Esophagus squamous epithelium (tissue), 5 donors: ENCODE measurements around the gene CAPS2. TPM values are rescaled to one million over a fixed set of nuclear protein-coding genes. Genes with fewer than 3 reads are reported as not detected.
A peak's percentile ranks its signal among the peaks of the same experiment; 100 is the strongest.

Source experiments
- DNase-seq: peaks from one replicate; lab custom pipeline; 2025; lab: John Stamatoyannopoulos, UW
- H3K27ac ChIP-seq, 4 donors: fragments of 200-600 bp; sonication (generic); one replicate each; pipeline ENCODE4 v1.5.1; 2016 to 2019; ENCODE audit warnings: mild to moderate bottlenecking in 1 of 4
- H3K27me3 ChIP-seq, 4 donors: fragments of 200-600 bp; sonication (generic); 1 replicate in 3 of 4; 2 replicates in 1 of 4; pipeline versions ENCODE4 v1.5.1 to v1.6.0; 2017 to 2021; ENCODE audit warnings: antibody characterized with exemption in 1 of 4
- H3K36me3 ChIP-seq, 3 donors: fragments of 200-600 bp; sonication (generic); one replicate each; pipeline ENCODE4 v1.5.1; 2016 to 2019
- H3K4me1 ChIP-seq, 3 donors: fragments of 200-600 bp; sonication (generic); one replicate each; pipeline ENCODE4 v1.5.1; 2017 to 2019
- H3K4me3 ChIP-seq, 4 donors: fragments of 200-600 bp; sonication (generic); 1 replicate in 3 of 4; 2 replicates in 1 of 4; pipeline ENCODE4 v1.5.1; 2016 to 2019; ENCODE audit warnings: mild to moderate bottlenecking in 2 of 4, moderate library complexity in 1 of 4
- H3K9me3 ChIP-seq, 3 donors: fragments of 200-600 bp; sonication (generic); one replicate each; pipeline ENCODE4 v1.5.1; 2016 to 2019
- CTCF ChIP-seq, 6 experiments: fragments of 450-650 bp in 4 of 6; fragments of 200-600 bp in 2 of 6; sonication (generic) in 2 of 6; IDR thresholded peaks; one replicate each; pipeline ENCODE4 v1.5.1; 2016 to 2019; ENCODE audit warnings: antibody characterized with exemption in 6 of 6, mild to moderate bottlenecking in 4 of 6, moderate library complexity in 4 of 6
- POLR2A ChIP-seq, 4 donors: fragments of 450-650 bp; IDR thresholded peaks; one replicate each; pipeline ENCODE4 v1.6.1; 2017; ENCODE audit warnings: antibody characterized with exemption in 4 of 4, mild to moderate bottlenecking in 4 of 4, moderate library complexity in 3 of 4
- WGBS, 2 donors: methylation state at CpG; one replicate each; pipeline ENCODE4 v1.1.5; 2018; 5-methylcytosine and 5-hydroxymethylcytosine counted together
- intact Hi-C: fragments of 100-400 bp; cut with DNase I; formaldehyde crosslinking; loops from one replicate; pipeline ENCODE4 v1.15.0; 2022
- total RNA-seq, 4 donors: library from RNA; depleted of rRNA; stranded (reverse); fragments of >200 nt; gene quantifications; one replicate each; pipeline ENCODE4 v1.1.0, GENCODE V29; 2016
- donor health status: DM: yes; HTN: yes; CAD: no.

CAPS2 gene
- total RNA-seq, 4 donors from 2014 or later, result 2.9 to 9.2 (median 5.8) TPM

DNA sequence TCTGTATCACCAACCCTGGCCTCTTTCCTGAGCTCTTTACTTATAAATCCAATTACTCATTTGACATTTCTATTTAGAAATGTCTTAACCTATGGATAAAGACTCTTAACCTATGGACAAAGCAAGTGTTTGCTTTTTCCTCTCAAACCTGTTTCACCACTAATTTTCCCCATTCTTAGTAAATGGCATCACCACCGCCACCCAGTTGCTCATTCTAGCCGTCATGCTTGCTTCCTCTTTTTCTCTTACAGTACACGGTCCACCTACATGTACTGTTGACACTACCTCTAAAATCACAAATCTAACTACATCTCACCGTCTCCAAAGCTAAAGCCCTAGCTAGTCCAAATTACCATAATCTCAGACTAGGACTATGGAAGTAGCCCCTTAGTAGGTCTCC is 60.0 kb downstream of the CAPS2 start:
- intact Hi-C loops, result no loop called here
- peaks cover 0 to 33% (median 0%) of the 10 kb centered on the region in 3 donors for H3K4me1 ChIP-seq
- H3K9me3 ChIP-seq, result no peaks in the 10 kb centered on the region
- H3K36me3 ChIP-seq, result no peaks in the 10 kb centered on the region
- H3K27ac ChIP-seq, result peak overlapping the region in 3 of 4 donors; percentile 53 to 81 (median 64)
- no peak overlapping the region for H3K4me3 ChIP-seq
- TF ChIP-seq POLR2A (IDR thresholded peaks at IDR 0.05) (no peak), CTCF (IDR thresholded peaks at IDR 0.05) (no peak)
- no peaks in the 10 kb centered on the region for H3K27me3 ChIP-seq
- no peak for DNase-seq
- WGBS, 2 donors, result 39 to 48% methylated on average over 4 of the region's 4 CpGs

GRCh38 chr12:75269209-75269608 is 60.9 kb downstream of the CAPS2 start:
- intact Hi-C loops, result no loop called here
- no peak overlapping the region for H3K4me3 ChIP-seq
- H3K27ac ChIP-seq, result peak overlapping the region in 3 of 4 donors; percentile 55 to 77 (median 59)
- TF ChIP-seq CTCF (IDR thresholded peaks at IDR 0.05) (no peak), POLR2A (IDR thresholded peaks at IDR 0.05) (no peak)
- H3K4me1 ChIP-seq, result peaks cover 0 to 26% (median 0%) of the 10 kb centered on the region in 3 donors
- no peaks in the 10 kb centered on the region for H3K9me3 ChIP-seq
- no peak for DNase-seq
- 36 to 55% methylated on average over 2 of the region's 2 CpGs for WGBS, 2 donors
- H3K36me3 ChIP-seq, result no peaks in the 10 kb centered on the region
- H3K27me3 ChIP-seq, result no peaks in the 10 kb centered on the region

GRCh38 chr12:75260316-75260715 is 69.8 kb downstream of the CAPS2 start:
- WGBS, 2 donors, result 63 to 65% methylated on average over 2 of the region's 2 CpGs
- no peak for DNase-seq

GRCh38 chr12:75259143-75259542 is 71.0 kb downstream of the CAPS2 start:
- H3K36me3 ChIP-seq, result no peaks in the 10 kb centered on the region
- 30 to 32% methylated on average over 1 of the region's 1 CpG for WGBS, 2 donors
- H3K27ac ChIP-seq, result no peak overlapping the region
- H3K4me1 ChIP-seq, result no peaks in the 10 kb centered on the region
- H3K4me3 ChIP-seq, result no peak overlapping the region
- intact Hi-C loops, result no loop called here
- no peak for TF ChIP-seq CTCF (IDR thresholded peaks at IDR 0.05)
- no peak for TF ChIP-seq POLR2A (IDR thresholded peaks at IDR 0.05)
- no peak for DNase-seq
- H3K27me3 ChIP-seq, result no peaks in the 10 kb centered on the region
- H3K9me3 ChIP-seq, result no peaks in the 10 kb centered on the region

More at GRCh38 chr12:75260316-75260715, 69.8 kb downstream of the CAPS2 start:
- intact Hi-C loops, result no loop called here
- no peak overlapping the region for H3K4me3 ChIP-seq
- H3K36me3 ChIP-seq, result no peaks in the 10 kb centered on the region
- no peaks in the 10 kb centered on the region for H3K4me1 ChIP-seq
- TF ChIP-seq CTCF (IDR thresholded peaks at IDR 0.05) (no peak), POLR2A (IDR thresholded peaks at IDR 0.05) (no peak)
- no peaks in the 10 kb centered on the region for H3K9me3 ChIP-seq
- no peak overlapping the region for H3K27ac ChIP-seq
- no peaks in the 10 kb centered on the region for H3K27me3 ChIP-seq

DNA sequence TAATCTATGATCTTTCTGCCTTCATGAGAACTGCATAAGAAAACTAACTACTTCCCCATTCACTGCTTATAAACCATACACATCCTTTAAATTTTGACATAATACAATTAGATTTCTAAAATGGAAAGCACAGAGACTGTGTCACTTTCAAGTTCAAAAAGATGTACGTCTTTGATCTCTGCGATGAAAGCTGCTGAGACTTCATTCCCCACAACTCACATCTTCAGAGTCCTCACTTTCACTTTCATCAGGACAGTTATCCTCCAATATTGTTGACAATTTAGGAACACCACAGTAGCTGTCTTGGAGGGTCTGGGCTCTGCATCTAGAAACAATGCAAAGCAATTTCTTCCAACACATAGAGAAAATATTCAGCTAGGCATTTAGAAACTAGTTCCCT is 72.6 kb downstream of the CAPS2 start:
- Histone ChIP-seq H3K27ac (no peak overlapping the region), H3K4me3 (no peak overlapping the region), H3K36me3 (no peaks in the 10 kb centered on the region), H3K27me3 (no peaks in the 10 kb centered on the region), H3K4me1 (no peaks in the 10 kb centered on the region), H3K9me3 (no peaks in the 10 kb centered on the region)
- 78 to 79% methylated on average over 2 of the region's 2 CpGs for WGBS, 2 donors
- TF ChIP-seq POLR2A (IDR thresholded peaks at IDR 0.05) (no peak), CTCF (IDR thresholded peaks at IDR 0.05) (no peak)
- intact Hi-C loops, result no loop called here
- DNase-seq, result no peak
